Measurements from ENCODE around the gene JAK3. TPM values are rescaled to one million over a fixed set of nuclear protein-coding genes. Genes with fewer than 3 reads are reported as not detected.

JAK3 gene
- total and polyA plus RNA-seq, 4 donors, result 0.87 to 7.1 (median 3.0) TPM

DNA sequence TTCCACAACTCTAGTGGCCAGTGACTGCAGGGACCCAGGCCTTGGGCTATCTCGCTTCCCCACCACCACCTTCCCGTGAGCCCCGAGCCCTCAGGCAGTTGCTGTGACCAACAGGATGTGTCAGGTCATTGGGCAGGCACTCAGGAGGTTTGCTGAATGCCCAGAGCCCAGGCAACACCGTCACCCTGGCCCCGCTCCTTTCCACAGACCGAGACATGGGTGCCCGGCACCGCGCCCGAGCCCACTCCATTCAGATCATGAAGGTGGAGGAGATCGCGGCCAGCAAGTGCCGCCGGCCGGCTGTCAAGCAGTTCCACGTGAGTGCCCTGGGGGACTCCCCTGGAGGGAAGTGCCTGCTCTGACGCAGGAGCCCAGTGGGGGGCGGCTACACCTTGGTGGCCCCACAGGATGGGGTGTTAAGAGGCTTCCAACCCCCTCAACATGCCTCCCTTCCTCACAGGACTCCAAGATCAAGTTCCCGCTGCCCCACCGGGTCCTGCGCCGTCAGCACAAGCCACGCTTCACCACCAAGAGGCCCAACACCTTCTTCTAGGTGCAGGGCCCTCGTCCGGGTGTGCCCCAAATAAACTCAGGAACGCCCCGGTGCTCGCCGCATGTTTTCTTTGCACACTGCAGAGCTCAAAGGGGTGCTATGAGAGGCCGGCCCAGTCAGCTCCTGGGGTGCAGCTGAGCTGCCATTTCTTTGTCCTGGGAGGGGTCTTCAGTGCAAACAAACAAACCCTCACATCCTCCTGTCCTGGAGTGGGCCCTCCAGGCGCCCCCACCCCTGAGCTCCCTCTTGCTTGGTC, 15.1 kb upstream of the JAK3 start:
- Histone ChIP-seq H3K4me1 (ENCODE audit: control insufficient read depth in 4 of 4, insufficient read depth in 4 of 4, low read length in 3 of 4) (peaks cover 3 to 18% (median 13%) of the 10 kb centered on the region in 4 donors), H3K27me3 (ENCODE audit: control insufficient read depth in 4 of 4, insufficient read depth in 4 of 4, low read length in 3 of 4) (no peaks in the 10 kb centered on the region), H3K9me3 (ENCODE audit: control insufficient read depth in 4 of 4, low read length in 3 of 4) (no peaks in the 10 kb centered on the region), H3K9ac (ENCODE audit: low read depth in 1 of 2, low read length in 2 of 2) (no peak overlapping the region), H3K27ac (ENCODE audit: low read depth in 1 of 2, low read length in 2 of 2) (no peak overlapping the region), H3K36me3 (ENCODE audit: control insufficient read depth in 4 of 4, insufficient read depth in 3 of 4, low read depth in 1 of 4, low read length in 3 of 4) (peaks cover 17 to 31% (median 25%) of the 10 kb centered on the region in 4 donors), H3K4me3 (ENCODE audit: low read depth in 1 of 3, low read length in 3 of 3) (no peak overlapping the region)
- DNase-seq (ENCODE audit: low spot score), result no peak
- WGBS, result 89% methylated on average over 31 of the region's 31 CpGs
- TF ChIP-seq JUND (IDR thresholded peaks at IDR 0.05) (no peak), GABPA (IDR thresholded peaks at IDR 0.05 in 1 of 2, conservative IDR thresholded peaks at IDR 0.05 in 1 of 2) (no peak), FOXA2 (IDR thresholded peaks at IDR 0.05) (no peak), SP1 (IDR thresholded peaks at IDR 0.05) (no peak), HNF4G (IDR thresholded peaks at IDR 0.05) (no peak), YY1 (IDR thresholded peaks at IDR 0.05) (no peak), RXRA (IDR thresholded peaks at IDR 0.05) (no peak), HNF4A (conservative IDR thresholded peaks at IDR 0.05) (no peak), TAF1 (conservative IDR thresholded peaks at IDR 0.05) (no peak)
- TF ChIP-seq, protein P1, sequence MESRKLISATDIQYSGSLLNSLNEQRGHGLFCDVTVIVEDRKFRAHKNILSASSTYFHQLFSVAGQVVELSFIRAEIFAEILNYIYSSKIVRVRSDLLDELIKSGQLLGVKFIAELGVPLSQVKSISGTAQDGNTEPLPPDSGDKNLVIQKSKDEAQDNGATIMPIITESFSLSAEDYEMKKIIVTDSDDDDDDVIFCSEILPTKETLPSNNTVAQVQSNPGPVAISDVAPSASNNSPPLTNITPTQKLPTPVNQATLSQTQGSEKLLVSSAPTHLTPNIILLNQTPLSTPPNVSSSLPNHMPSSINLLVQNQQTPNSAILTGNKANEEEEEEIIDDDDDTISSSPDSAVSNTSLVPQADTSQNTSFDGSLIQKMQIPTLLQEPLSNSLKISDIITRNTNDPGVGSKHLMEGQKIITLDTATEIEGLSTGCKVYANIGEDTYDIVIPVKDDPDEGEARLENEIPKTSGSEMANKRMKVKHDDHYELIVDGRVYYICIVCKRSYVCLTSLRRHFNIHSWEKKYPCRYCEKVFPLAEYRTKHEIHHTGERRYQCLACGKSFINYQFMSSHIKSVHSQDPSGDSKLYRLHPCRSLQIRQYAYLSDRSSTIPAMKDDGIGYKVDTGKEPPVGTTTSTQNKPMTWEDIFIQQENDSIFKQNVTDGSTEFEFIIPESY (IDR thresholded peaks at IDR 0.05), result no peak
- TF ChIP-seq, protein P2, sequence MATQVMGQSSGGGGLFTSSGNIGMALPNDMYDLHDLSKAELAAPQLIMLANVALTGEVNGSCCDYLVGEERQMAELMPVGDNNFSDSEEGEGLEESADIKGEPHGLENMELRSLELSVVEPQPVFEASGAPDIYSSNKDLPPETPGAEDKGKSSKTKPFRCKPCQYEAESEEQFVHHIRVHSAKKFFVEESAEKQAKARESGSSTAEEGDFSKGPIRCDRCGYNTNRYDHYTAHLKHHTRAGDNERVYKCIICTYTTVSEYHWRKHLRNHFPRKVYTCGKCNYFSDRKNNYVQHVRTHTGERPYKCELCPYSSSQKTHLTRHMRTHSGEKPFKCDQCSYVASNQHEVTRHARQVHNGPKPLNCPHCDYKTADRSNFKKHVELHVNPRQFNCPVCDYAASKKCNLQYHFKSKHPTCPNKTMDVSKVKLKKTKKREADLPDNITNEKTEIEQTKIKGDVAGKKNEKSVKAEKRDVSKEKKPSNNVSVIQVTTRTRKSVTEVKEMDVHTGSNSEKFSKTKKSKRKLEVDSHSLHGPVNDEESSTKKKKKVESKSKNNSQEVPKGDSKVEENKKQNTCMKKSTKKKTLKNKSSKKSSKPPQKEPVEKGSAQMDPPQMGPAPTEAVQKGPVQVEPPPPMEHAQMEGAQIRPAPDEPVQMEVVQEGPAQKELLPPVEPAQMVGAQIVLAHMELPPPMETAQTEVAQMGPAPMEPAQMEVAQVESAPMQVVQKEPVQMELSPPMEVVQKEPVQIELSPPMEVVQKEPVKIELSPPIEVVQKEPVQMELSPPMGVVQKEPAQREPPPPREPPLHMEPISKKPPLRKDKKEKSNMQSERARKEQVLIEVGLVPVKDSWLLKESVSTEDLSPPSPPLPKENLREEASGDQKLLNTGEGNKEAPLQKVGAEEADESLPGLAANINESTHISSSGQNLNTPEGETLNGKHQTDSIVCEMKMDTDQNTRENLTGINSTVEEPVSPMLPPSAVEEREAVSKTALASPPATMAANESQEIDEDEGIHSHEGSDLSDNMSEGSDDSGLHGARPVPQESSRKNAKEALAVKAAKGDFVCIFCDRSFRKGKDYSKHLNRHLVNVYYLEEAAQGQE (IDR thresholded peaks at IDR 0.05), result no peak
- TF ChIP-seq, protein P3, sequence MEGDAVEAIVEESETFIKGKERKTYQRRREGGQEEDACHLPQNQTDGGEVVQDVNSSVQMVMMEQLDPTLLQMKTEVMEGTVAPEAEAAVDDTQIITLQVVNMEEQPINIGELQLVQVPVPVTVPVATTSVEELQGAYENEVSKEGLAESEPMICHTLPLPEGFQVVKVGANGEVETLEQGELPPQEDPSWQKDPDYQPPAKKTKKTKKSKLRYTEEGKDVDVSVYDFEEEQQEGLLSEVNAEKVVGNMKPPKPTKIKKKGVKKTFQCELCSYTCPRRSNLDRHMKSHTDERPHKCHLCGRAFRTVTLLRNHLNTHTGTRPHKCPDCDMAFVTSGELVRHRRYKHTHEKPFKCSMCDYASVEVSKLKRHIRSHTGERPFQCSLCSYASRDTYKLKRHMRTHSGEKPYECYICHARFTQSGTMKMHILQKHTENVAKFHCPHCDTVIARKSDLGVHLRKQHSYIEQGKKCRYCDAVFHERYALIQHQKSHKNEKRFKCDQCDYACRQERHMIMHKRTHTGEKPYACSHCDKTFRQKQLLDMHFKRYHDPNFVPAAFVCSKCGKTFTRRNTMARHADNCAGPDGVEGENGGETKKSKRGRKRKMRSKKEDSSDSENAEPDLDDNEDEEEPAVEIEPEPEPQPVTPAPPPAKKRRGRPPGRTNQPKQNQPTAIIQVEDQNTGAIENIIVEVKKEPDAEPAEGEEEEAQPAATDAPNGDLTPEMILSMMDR (IDR thresholded peaks at IDR 0.05; ENCODE audit: low read depth, low read length, missing input control), result no peak

DNA sequence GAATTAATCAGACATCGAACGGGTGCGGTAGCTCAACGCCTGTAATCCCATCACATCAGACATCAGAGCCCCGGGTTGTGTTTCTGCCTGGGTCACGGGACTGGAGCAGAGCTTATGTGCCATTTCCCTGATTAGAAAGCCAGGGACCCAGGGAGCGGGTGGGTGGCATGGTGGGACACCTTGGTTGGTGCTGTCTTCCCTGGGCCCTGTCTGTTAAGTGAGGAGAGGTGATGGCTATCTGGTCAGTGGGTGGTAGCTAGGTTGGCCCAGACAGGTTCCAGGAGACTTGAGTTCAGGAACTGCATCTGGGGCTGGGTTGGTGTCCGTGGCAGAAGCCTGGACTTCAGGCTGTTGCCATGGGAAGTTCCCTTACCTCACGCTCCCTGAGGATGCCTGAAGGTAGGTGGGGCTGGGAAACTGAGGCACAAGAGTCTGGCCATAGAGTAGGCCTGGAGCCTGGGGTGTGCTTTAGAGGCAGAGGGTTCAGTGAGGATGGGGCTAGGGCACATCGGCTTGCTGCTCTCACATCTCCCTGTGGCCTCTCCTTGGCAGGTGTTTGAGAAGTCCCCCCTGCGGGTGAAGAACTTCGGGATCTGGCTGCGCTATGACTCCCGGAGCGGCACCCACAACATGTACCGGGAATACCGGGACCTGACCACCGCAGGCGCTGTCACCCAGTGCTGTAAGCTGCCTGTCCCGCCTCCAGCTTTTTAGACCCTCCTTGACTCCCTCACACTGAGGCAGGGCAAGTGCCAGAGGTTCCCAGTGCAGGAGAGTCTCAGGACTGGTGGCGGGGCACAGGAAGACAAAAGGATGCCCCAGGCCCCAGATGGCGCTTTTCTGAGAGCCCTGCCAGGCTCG, 14.0 kb upstream of the JAK3 start:
- DNase-seq (ENCODE audit: low spot score), result no peak
- peaks cover 17 to 31% (median 25%) of the 10 kb centered on the region in 4 donors for H3K36me3 ChIP-seq (ENCODE audit: control insufficient read depth in 4 of 4, insufficient read depth in 3 of 4, low read depth in 1 of 4, low read length in 3 of 4)
- no peaks in the 10 kb centered on the region for H3K27me3 ChIP-seq (ENCODE audit: control insufficient read depth in 4 of 4, insufficient read depth in 4 of 4, low read length in 3 of 4)
- H3K4me1 ChIP-seq (ENCODE audit: control insufficient read depth in 4 of 4, insufficient read depth in 4 of 4, low read length in 3 of 4), result peaks cover 3 to 18% (median 13%) of the 10 kb centered on the region in 4 donors
- H3K27ac ChIP-seq (ENCODE audit: low read depth in 1 of 2, low read length in 2 of 2), result no peak overlapping the region
- 87% methylated on average over 23 of the region's 23 CpGs for WGBS
- TF ChIP-seq RXRA (IDR thresholded peaks at IDR 0.05), result no peak
- no peak for TF ChIP-seq FOXA2 (IDR thresholded peaks at IDR 0.05)
- TF ChIP-seq, protein P4, sequence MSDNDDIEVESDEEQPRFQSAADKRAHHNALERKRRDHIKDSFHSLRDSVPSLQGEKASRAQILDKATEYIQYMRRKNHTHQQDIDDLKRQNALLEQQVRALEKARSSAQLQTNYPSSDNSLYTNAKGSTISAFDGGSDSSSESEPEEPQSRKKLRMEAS (IDR thresholded peaks at IDR 0.05), result no peak
- no peak for TF ChIP-seq HNF4A (conservative IDR thresholded peaks at IDR 0.05)
- no peak for TF ChIP-seq RAD21 (IDR thresholded peaks at IDR 0.05)
- no peak for TF ChIP-seq HNF4G (IDR thresholded peaks at IDR 0.05)
- TF ChIP-seq NR2F2 (IDR thresholded peaks at IDR 0.05), result no peak
- H3K9me3 ChIP-seq (ENCODE audit: control insufficient read depth in 4 of 4, low read length in 3 of 4), result no peaks in the 10 kb centered on the region
- H3K9ac ChIP-seq (ENCODE audit: low read depth in 1 of 2, low read length in 2 of 2), result no peak overlapping the region
- H3K4me3 ChIP-seq (ENCODE audit: low read depth in 1 of 3, low read length in 3 of 3), result no peak overlapping the region
